IMR-90 (cell line): ENCODE data around the gene C6. TPM values are rescaled to one million over a fixed set of nuclear protein-coding genes. Genes with fewer than 3 reads are reported as not detected.

Experiments used
- ATAC-seq: fragments of 200-7000 bp; cut with Tn5 transposase; 2 replicates; pipeline ENCODE4 v1.9.1; 2020; ENCODE audit warnings: low read depth, mild to moderate bottlenecking, moderate library complexity
- BruUV-seq: library from RNA; stranded (reverse); fragments of 400-500 nt; replicated peaks from 2 replicates; lab custom pipeline; 2021; lab: Mats Ljungman, UMichigan
- CTCF ChIA-PET: fragments of 300-600 bp; formaldehyde crosslinking; extraction: SDS; loops from one replicate; lab custom pipeline; 2021; ENCODE audit warnings: antibody characterized with exemption; lab: Yijun Ruan, JAX
- POLR2A ChIA-PET: fragments of 300-600 bp; sonication (Branson Sonifier 250); formaldehyde crosslinking; loops from one replicate; lab custom pipeline; 2022; ENCODE audit warnings: antibody characterized with exemption; ENCODE audit not compliant: unreplicated experiment; lab: Charles Lee
- DNase-seq: peaks from one replicate; pipeline ENCODE4 v3.0.0; 2013
- H2AFZ ChIP-seq: replicated peaks from 2 replicates; pipeline ENCODE3; 2013; ENCODE audit warnings: low read length, mild to moderate bottlenecking; ENCODE audit not compliant: poor library complexity
- H2AK5ac ChIP-seq: 2 replicates; pipeline ENCODE4 v1.6.1; 2013; ENCODE audit warnings: low read depth, low read length, inconsistent platforms
- H2AK9ac ChIP-seq: replicated peaks from 2 replicates; pipeline ENCODE3; 2013; ENCODE audit warnings: mild to moderate bottlenecking, low read depth, low read length, moderate library complexity; ENCODE audit not compliant: poor library complexity
- H2BK120ac ChIP-seq: 2 replicates; pipeline ENCODE4 v1.6.1; 2013; ENCODE audit warnings: low read depth, low read length, inconsistent platforms
- H2BK15ac ChIP-seq: 3 replicates; pipeline ENCODE4 v1.6.1; 2013; ENCODE audit warnings: low read depth, low read length, inconsistent platforms
- H2BK20ac ChIP-seq: 2 replicates; pipeline ENCODE4 v1.6.1; 2013; ENCODE audit warnings: low read depth, mild to moderate bottlenecking, inconsistent platforms, low read length, moderate library complexity
- H2BK5ac ChIP-seq: 2 replicates; pipeline ENCODE4 v1.6.1; 2013; ENCODE audit warnings: mild to moderate bottlenecking, low read depth, low read length, inconsistent platforms; ENCODE audit not compliant: poor library complexity, severe bottlenecking
- H3K14ac ChIP-seq: replicated peaks from 2 replicates; pipeline ENCODE4 v1.6.1; 2013; ENCODE audit warnings: low read depth, low read length, inconsistent platforms
- H3K18ac ChIP-seq: 2 replicates; pipeline ENCODE4 v1.6.1; 2013; ENCODE audit warnings: low read depth, low read length, control low read depth
- H3K23ac ChIP-seq: 2 replicates; pipeline ENCODE4 v1.6.1; 2013; ENCODE audit warnings: low read depth, low read length, inconsistent platforms
- H3K27ac ChIP-seq: 2 replicates; pipeline ENCODE4 v1.5.1; 2013; ENCODE audit warnings: mild to moderate bottlenecking, control low read depth, low read length; ENCODE audit not compliant: insufficient read depth
- H3K27me3 ChIP-seq: 2 replicates; pipeline ENCODE4 v1.6.1; 2013; ENCODE audit warnings: low read length; ENCODE audit not compliant: control insufficient read depth, insufficient read depth
- H3K36me3 ChIP-seq: 2 replicates; pipeline ENCODE4 v1.6.1; 2013; ENCODE audit warnings: low read length, mixed read lengths; ENCODE audit not compliant: control insufficient read depth, insufficient read depth
- H3K4ac ChIP-seq: 2 replicates; pipeline ENCODE4 v1.6.1; 2013; ENCODE audit warnings: low read depth, low read length, inconsistent platforms
- H3K4me1 ChIP-seq: 2 replicates; pipeline ENCODE4 v1.6.1; 2013; ENCODE audit warnings: low read length, mixed read lengths; ENCODE audit not compliant: control insufficient read depth, insufficient read depth
- H3K4me2 ChIP-seq: 2 replicates; pipeline ENCODE4 v1.6.1; 2013; ENCODE audit warnings: low read depth, mild to moderate bottlenecking, control low read depth, low read length, moderate library complexity
- H3K4me3 ChIP-seq: 2 replicates; pipeline ENCODE4 v1.5.1; 2013; ENCODE audit warnings: low read depth, mild to moderate bottlenecking, control low read depth, low read length, moderate library complexity; ENCODE audit not compliant: insufficient read depth
- H3K56ac ChIP-seq: 2 replicates; pipeline ENCODE4 v1.6.1; 2013; ENCODE audit warnings: low read length, inconsistent platforms; ENCODE audit not compliant: insufficient read depth; ENCODE audit errors: extremely low read depth
- H3K79me1 ChIP-seq, 2 experiments: 2 replicates each; pipeline ENCODE4 v1.6.1; 2013; ENCODE audit warnings: low read length in 2 of 2, inconsistent platforms in 1 of 2, low read depth in 1 of 2
- H3K9ac ChIP-seq: 2 replicates; pipeline ENCODE4 v1.6.1; 2013; ENCODE audit warnings: low read depth, low read length, control low read depth
- H3K9me1 ChIP-seq: 2 replicates; pipeline ENCODE4 v1.6.1; 2013; ENCODE audit warnings: low read length, inconsistent platforms; ENCODE audit not compliant: insufficient read depth
- H3K9me3 ChIP-seq: 2 replicates; pipeline ENCODE4 v1.6.1; 2013; ENCODE audit warnings: low read length; ENCODE audit not compliant: control insufficient read depth, insufficient read depth
- H4K20me1 ChIP-seq: 2 replicates; pipeline ENCODE4 v1.6.1; 2013; ENCODE audit warnings: low read length, inconsistent platforms; ENCODE audit not compliant: insufficient read depth
- H4K5ac ChIP-seq: 2 replicates; pipeline ENCODE4 v1.6.1; 2013; ENCODE audit warnings: mild to moderate bottlenecking, low read depth, low read length, control low read depth
- H4K8ac ChIP-seq, 2 experiments: 2 replicates each; pipeline ENCODE4 v1.6.1; 2013; ENCODE audit warnings: low read depth in 2 of 2, low read length in 2 of 2, control low read depth in 1 of 2, inconsistent platforms in 1 of 2
- H4K91ac ChIP-seq: 2 replicates; pipeline ENCODE4 v1.6.1; 2013; ENCODE audit warnings: low read depth, low read length, inconsistent platforms; ENCODE audit not compliant: insufficient read depth
- CEBPB ChIP-seq: IDR thresholded peaks from 2 replicates; pipeline ENCODE4 v1.6.1; 2012; ENCODE audit warnings: low read depth, low read length, improper control_type of control experiment
- FOS ChIP-seq: fragments of 150-350 bp; IDR thresholded peaks from 2 replicates; pipeline ENCODE4 v1.6.1; 2016; ENCODE audit warnings: low read depth, low read length
- RAD21 ChIP-seq: IDR thresholded peaks from 2 replicates; pipeline ENCODE4 v1.6.1; 2012; ENCODE audit warnings: low read length, improper control_type of control experiment
- RCOR1 ChIP-seq: IDR thresholded peaks from 2 replicates; pipeline ENCODE4 v1.6.1; 2012; ENCODE audit warnings: mild to moderate bottlenecking, low read length, improper control_type of control experiment; ENCODE audit not compliant: insufficient replicate concordance
- RFX5 ChIP-seq: IDR thresholded peaks from 2 replicates; pipeline ENCODE4 v1.8.0; 2012; ENCODE audit warnings: low read depth, mild to moderate bottlenecking, low read length, moderate library complexity
- WGBS, 2 experiments: methylation state at CpG; one replicate each; pipeline versions ENCODE4 v1.1.5 to v1.1.7; 2013; ENCODE audit warnings: missing lambda C conversion rate in 2 of 2; ENCODE audit not compliant: insufficient read length in 1 of 2; ENCODE audit errors: extremely low coverage in 2 of 2; 5-methylcytosine and 5-hydroxymethylcytosine counted together
- dilution Hi-C: fragments of 300-500 bp; cut with HindIII; formaldehyde crosslinking; loops from one replicate; pipeline ENCODE4 v1.14.3; 2018; ENCODE audit warnings: low sequenced_read_pairs; ENCODE audit not compliant: unreplicated experiment
- in situ Hi-C: fragments of 300-500 bp; cut with MboI; formaldehyde crosslinking; loops from 3 replicates; pipeline ENCODE4 v1.14.3; 2019; ENCODE audit warnings: low sequenced_read_pairs, inconsistent platforms, mixed read lengths
- intact Hi-C: fragments of 100-400 bp; cut with micrococcal nuclease; formaldehyde crosslinking; loops from 2 replicates; pipeline ENCODE4 v1.10.0; 2022
- polyA plus RNA-seq, 3 experiments: library from polyadenylated mRNA; depleted of rRNA; stranded (reverse); fragments of >200 nt; gene quantifications; 2 replicates each; pipeline ENCODE4 v1.2.3, GENCODE V29; 2012; ENCODE audit warnings: low replicate concordance in 1 of 3
- total RNA-seq: library from RNA; depleted of rRNA; stranded (reverse); fragments of >200 nt; gene quantifications from 2 replicates; pipeline ENCODE4 v1.2.3, GENCODE V29; 2012
- TF ChIP-seq, protein P1 (sequence below): conservative IDR thresholded peaks from 2 replicates; pipeline ENCODE4 v1.5.1; 2012; ENCODE audit warnings: mild to moderate bottlenecking, low read depth, low read length, improper control_type of control experiment

Gene C6
- total and polyA plus RNA-seq, 2 of the 4 experiments (the other 2 are of a cell fraction): 0.05 to 0.18 TPM

DNA sequence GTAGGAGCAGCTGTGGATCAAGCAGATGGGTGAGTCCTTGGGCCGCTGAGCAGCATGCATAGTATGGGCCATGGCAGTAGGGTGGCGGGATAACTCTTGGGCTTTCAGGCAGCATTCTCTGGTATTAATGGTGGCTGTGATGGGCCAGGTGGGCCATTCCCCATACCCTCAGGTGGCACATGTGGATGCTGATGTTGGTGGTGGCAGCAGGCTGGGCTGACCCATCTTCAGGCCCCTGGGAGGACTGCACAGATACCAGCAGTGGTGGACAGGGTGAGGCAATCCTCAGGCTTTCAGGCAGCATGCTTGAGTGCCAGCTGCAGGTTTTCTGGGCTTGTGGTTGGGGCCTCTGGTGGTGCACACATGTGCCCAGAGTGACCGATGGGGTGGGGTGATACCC is 27.1 kb upstream of the C6 start:
- Histone ChIP-seq H3K9me1 (no peaks in the 10 kb centered on the region), H2BK15ac (no peak overlapping the region), H3K4me3 (no peak overlapping the region), H4K8ac (no peak overlapping the region), H3K79me1 (no peaks in the 10 kb centered on the region), H2BK120ac (no peak overlapping the region), H3K4ac (no peak overlapping the region), H3K36me3 (no peaks in the 10 kb centered on the region), H3K27me3 (no peaks in the 10 kb centered on the region), H2AFZ (no peak overlapping the region), H2BK20ac (no peak overlapping the region), H3K4me1 (no peaks in the 10 kb centered on the region), H2BK5ac (no peak overlapping the region), H4K5ac (no peak overlapping the region), H4K91ac (no peak overlapping the region), H3K14ac (no peak overlapping the region), H4K20me1 (no peaks in the 10 kb centered on the region), H3K9me3 (peaks cover 6% of the 10 kb centered on the region), H3K4me2 (no peak overlapping the region), H3K9ac (no peak overlapping the region), H2AK5ac (no peak overlapping the region; the same call in 1 of the 2 replicates), H3K23ac (no peak overlapping the region), H3K27ac (no peak overlapping the region), H3K18ac (no peak overlapping the region), H2AK9ac (no peak overlapping the region), H3K56ac (no peak overlapping the region)
- in situ Hi-C loops (no loop called here), intact Hi-C loops (no loop called here), dilution Hi-C loops (no loop called here)
- no CpG with 5 or more reads among the region's 3 CpGs for WGBS, 2 experiments
- CTCF ChIA-PET: interaction anchor here (0.7 kb wide), 1 partner anchor 12 kb away, joined by 3 read pairs; no protein-coding TSS in a partner anchor
- POLR2A ChIA-PET: no interaction called here
- DNase-seq (no peak), ATAC-seq (no peak)
- no peak for TF ChIP-seq RCOR1
- TF ChIP-seq RAD21: no peak
- no peak for TF ChIP-seq CEBPB
- TF ChIP-seq, protein P1, sequence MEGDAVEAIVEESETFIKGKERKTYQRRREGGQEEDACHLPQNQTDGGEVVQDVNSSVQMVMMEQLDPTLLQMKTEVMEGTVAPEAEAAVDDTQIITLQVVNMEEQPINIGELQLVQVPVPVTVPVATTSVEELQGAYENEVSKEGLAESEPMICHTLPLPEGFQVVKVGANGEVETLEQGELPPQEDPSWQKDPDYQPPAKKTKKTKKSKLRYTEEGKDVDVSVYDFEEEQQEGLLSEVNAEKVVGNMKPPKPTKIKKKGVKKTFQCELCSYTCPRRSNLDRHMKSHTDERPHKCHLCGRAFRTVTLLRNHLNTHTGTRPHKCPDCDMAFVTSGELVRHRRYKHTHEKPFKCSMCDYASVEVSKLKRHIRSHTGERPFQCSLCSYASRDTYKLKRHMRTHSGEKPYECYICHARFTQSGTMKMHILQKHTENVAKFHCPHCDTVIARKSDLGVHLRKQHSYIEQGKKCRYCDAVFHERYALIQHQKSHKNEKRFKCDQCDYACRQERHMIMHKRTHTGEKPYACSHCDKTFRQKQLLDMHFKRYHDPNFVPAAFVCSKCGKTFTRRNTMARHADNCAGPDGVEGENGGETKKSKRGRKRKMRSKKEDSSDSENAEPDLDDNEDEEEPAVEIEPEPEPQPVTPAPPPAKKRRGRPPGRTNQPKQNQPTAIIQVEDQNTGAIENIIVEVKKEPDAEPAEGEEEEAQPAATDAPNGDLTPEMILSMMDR: no peak
- TF ChIP-seq FOS: no peak
- no peak for TF ChIP-seq RFX5
- no TSS peak for BruUV-seq
